Colonic mucosa (tissue), 4 donors: ENCODE measurements around the gene NTNG1. TPM values are rescaled to one million over a fixed set of nuclear protein-coding genes. Genes with fewer than 3 reads are reported as not detected.

Experiments used
- DNase-seq: peaks from one replicate; pipeline ENCODE4 v3.0.0-alpha.2; 2020
- H3K27ac ChIP-seq: fragments of 200-600 bp; one replicate; pipeline ENCODE4 v1.8.0; 2021
- H3K27me3 ChIP-seq: fragments of 200-600 bp; one replicate; pipeline ENCODE4 v1.8.0; 2021
- H3K36me3 ChIP-seq: fragments of 200-600 bp; one replicate; pipeline ENCODE4 v1.8.0; 2021
- H3K4me1 ChIP-seq: fragments of 200-600 bp; one replicate; pipeline ENCODE4 v1.8.0; 2021; ENCODE audit warnings: mild to moderate bottlenecking
- H3K4me3 ChIP-seq: fragments of 200-600 bp; one replicate; pipeline ENCODE4 v1.8.0; 2021
- H3K9ac ChIP-seq, 2 donors: one replicate each; pipeline ENCODE4 v1.7.0; 2013; ENCODE audit warnings: control low read depth in 2 of 2, low read depth in 2 of 2, low read length in 2 of 2
- H3K9me3 ChIP-seq: fragments of 200-600 bp; one replicate; pipeline ENCODE4 v1.8.0; 2021
- intact Hi-C: fragments of 100-400 bp; cut with DNase I; formaldehyde crosslinking; loops from one replicate; pipeline ENCODE4 v1.14.1; 2022
- total RNA-seq, 2 donors: library from RNA; stranded (reverse); fragmentation: NEBNext Ultra II Directional in 1 of 2; extraction: Animal tissue kit (Norgen Biotek cat#: 25700) in 1 of 2; gene quantifications; one replicate each; pipeline ENCODE4 v1.2.1, GENCODE V29; 2021
- TF ChIP-seq, protein P1 (sequence below): fragments of 200-600 bp; IDR thresholded peaks from one replicate; pipeline ENCODE4 v1.8.0; 2022; ENCODE audit warnings: antibody characterized with exemption, mild to moderate bottlenecking
- donor health status: healthy.
- donor health status: DM: no; HTN: no; CAD: no.
- donor health status: DM: no; HTN: no; CAD: no.

Gene NTNG1
- total RNA-seq, 2 donors from 2014 or later: 0.30 to 0.88 TPM

DNA sequence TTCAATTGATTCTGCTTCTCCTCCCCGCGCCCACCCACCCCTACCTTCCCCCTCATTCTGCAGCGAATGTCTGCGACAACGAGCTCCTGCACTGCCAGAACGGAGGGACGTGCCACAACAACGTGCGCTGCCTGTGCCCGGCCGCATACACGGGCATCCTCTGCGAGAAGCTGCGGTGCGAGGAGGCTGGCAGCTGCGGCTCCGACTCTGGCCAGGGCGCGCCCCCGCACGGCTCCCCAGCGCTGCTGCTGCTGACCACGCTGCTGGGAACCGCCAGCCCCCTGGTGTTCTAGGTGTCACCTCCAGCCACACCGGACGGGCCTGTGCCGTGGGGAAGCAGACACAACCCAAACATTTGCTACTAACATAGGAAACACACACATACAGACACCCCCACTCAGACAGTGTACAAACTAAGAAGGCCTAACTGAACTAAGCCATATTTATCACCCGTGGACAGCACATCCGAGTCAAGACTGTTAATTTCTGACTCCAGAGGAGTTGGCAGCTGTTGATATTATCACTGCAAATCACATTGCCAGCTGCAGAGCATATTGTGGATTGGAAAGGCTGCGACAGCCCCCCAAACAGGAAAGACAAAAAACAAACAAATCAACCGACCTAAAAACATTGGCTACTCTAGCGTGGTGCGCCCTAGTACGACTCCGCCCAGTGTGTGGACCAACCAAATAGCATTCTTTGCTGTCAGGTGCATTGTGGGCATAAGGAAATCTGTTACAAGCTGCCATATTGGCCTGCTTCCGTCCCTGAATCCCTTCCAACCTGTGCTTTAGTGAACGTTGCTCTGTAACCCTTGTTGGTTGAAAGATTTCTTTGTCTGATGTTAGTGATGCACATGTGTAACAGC, 339.9 kb downstream of the NTNG1 start:
- no peak for DNase-seq
- Histone ChIP-seq H3K27me3 (no peaks in the 10 kb centered on the region), H3K4me1 (no peaks in the 10 kb centered on the region), H3K9me3 (no peaks in the 10 kb centered on the region), H3K27ac (no peak overlapping the region), H3K9ac (no peak overlapping the region), H3K4me3 (no peak overlapping the region), H3K36me3 (no peaks in the 10 kb centered on the region)
- TF ChIP-seq, protein P1, sequence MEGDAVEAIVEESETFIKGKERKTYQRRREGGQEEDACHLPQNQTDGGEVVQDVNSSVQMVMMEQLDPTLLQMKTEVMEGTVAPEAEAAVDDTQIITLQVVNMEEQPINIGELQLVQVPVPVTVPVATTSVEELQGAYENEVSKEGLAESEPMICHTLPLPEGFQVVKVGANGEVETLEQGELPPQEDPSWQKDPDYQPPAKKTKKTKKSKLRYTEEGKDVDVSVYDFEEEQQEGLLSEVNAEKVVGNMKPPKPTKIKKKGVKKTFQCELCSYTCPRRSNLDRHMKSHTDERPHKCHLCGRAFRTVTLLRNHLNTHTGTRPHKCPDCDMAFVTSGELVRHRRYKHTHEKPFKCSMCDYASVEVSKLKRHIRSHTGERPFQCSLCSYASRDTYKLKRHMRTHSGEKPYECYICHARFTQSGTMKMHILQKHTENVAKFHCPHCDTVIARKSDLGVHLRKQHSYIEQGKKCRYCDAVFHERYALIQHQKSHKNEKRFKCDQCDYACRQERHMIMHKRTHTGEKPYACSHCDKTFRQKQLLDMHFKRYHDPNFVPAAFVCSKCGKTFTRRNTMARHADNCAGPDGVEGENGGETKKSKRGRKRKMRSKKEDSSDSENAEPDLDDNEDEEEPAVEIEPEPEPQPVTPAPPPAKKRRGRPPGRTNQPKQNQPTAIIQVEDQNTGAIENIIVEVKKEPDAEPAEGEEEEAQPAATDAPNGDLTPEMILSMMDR: no peak
- intact Hi-C loops: no loop called here

- Histone ChIP-seq H3K27me3 (no peaks in the 10 kb centered on the region), H3K4me1 (no peaks in the 10 kb centered on the region), H3K27ac (no peak overlapping the region), H3K36me3 (no peaks in the 10 kb centered on the region), H3K9me3 (no peaks in the 10 kb centered on the region), H3K4me3 (no peak overlapping the region), H3K9ac (no peak overlapping the region)
- intact Hi-C loops: no loop called here
- TF ChIP-seq, protein P1: no peak
- no peak for DNase-seq
These were observed 341.0 kb downstream of the NTNG1 start for GRCh38 chr1:107481756-107482384.

- Histone ChIP-seq H3K27me3 (no peaks in the 10 kb centered on the region), H3K4me1 (no peaks in the 10 kb centered on the region), H3K9ac (no peak overlapping the region), H3K27ac (no peak overlapping the region), H3K36me3 (no peaks in the 10 kb centered on the region), H3K9me3 (no peaks in the 10 kb centered on the region), H3K4me3 (no peak overlapping the region)
- intact Hi-C loops: no loop called here
- TF ChIP-seq, protein P1: no peak
- no peak for DNase-seq
These were observed 343.1 kb downstream of the NTNG1 start for GRCh38 chr1:107483949-107484348.

GRCh38 chr1:107486349-107486748, 345.5 kb downstream of the NTNG1 start:
- H3K27me3 ChIP-seq: no peaks in the 10 kb centered on the region
- no peak overlapping the region for H3K4me3 ChIP-seq
- no peaks in the 10 kb centered on the region for H3K4me1 ChIP-seq
- H3K36me3 ChIP-seq: no peaks in the 10 kb centered on the region
- H3K9me3 ChIP-seq: no peaks in the 10 kb centered on the region
- H3K27ac ChIP-seq: no peak overlapping the region
- TF ChIP-seq, protein P1: no peak
- no peak overlapping the region for H3K9ac ChIP-seq
- intact Hi-C loops: no loop called here
- DNase-seq: no peak

DNA sequence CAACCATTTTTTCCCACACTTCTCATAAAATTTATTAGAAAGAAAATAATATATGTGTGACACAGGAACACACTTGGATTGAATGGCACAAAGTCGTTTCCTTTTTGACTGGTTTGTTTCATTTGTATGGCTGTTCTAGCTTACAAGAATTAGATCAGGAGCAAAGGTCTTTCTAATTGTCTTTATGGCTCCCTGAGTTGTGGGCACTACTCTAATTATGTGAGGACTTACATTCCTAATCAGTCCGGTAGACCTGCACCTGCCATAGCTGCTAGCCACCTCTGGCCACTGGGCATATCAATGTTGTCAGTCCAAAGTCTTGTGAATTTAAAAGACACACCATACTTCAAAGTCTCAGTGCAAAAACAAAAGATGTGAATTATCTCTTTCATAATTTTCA, 346.7 kb downstream of the NTNG1 start:
- no peak for DNase-seq
- Histone ChIP-seq H3K4me3 (no peak overlapping the region), H3K27ac (no peak overlapping the region), H3K4me1 (no peaks in the 10 kb centered on the region), H3K9me3 (no peaks in the 10 kb centered on the region), H3K27me3 (no peaks in the 10 kb centered on the region), H3K36me3 (no peaks in the 10 kb centered on the region), H3K9ac (no peak overlapping the region)
- intact Hi-C loops: no loop called here
- TF ChIP-seq, protein P1: no peak
